HG02798 (cell line): ENCODE results near the gene CCL28.
"Not testable (repeated sequence)": the region's sequence is repeated elsewhere in the genome, so short reads cannot be mapped to it uniquely, and the experiment has no call there.

ENCODE experiments used
- ATAC-seq: cut with Tn5 transposase; IDR thresholded peaks from one replicate; pipeline ENCODE4 v1.9.1; 2021; ENCODE audit warnings: mild to moderate bottlenecking; ENCODE audit not compliant: unreplicated experiment, poor library complexity

Gene CCL28

DNA sequence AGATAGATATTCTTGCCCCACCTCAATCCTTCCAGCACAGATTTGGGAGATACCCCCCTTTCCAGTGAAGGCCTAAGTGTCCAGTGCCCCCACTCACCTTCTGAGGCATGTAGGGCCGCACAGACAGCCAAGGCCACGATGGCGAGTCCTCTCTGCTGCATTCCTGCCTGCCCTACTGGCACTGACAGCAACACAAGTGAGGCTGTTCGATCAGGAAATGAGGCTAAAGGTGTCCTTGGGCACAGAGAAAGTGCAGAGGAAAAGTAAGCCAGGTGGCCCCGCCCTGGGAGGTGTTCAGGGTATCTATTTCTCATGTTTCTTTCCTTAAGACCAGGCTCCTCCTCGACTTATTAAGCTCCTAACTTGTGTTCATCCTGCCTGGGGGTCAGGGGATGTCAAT is at the start of gene CCL28:
TSS of gene CCL28 (minus strand) at position 236 of the 400 bp plus-strand sequence. CDS start at position 161, 75 bp downstream.
- no peak for ATAC-seq

DNA sequence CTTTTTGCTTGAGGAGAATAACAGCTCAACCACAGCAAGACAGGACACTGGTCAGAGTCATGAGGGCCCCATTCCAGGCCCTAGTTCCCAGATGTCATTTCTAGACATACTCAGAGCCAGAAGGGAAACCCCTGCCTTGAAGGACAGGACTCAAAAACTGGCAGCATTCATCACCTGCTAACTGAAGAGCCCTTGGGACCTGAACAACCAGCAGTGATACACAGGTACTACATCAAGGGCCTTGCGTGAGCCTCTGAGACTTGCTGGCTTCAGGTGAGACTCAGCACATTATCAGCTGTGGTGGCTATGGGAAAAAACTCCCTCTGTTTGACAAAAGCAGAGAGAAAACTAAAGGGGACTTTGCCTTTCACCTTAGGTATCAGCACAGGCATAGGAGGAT is 48.9 kb upstream of the CCL28 start:
- ATAC-seq: no peak

GRCh38 chr5:43456556-43456955 is 44.4 kb upstream of the CCL28 start:
- ATAC-seq: no peak

GRCh38 chr5:43441575-43441974 is 29.4 kb upstream of the CCL28 start:
- ATAC-seq: not testable (repeated sequence)

DNA sequence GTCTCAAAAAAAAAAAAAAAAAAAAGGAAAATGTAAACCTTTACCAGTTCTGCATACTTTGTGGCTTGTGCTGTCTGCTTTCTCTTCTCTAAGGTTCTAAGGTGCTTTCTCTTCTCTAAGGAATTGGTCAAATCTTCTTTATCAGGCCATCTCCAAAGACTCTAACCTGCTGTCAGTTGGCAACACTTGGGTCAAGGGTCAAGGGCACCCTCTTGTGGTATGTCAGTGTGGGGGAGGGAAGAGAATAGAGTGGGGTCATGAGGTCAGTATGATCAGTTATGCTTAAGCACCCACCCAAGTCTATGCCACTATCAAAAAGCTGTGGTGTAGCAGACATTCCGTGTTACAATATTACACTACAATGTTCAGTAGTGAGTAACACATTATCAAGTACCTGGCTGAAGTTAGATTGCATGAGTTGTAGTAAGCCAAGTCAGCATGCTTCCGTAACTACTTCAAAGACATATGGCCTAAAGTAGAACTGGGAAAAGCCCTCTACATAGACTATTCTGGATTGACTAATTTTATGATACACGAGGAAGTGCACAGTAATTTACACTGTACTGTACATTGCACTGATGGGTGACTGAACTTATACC is 25.0 kb upstream of the CCL28 start:
- no peak for ATAC-seq

- no peak for ATAC-seq
Observed at GRCh38 chr5:43433382-43433781, 21.2 kb upstream of the CCL28 start.

GRCh38 chr5:43432486-43433375 is 20.5 kb upstream of the CCL28 start:
- ATAC-seq: no peak

DNA sequence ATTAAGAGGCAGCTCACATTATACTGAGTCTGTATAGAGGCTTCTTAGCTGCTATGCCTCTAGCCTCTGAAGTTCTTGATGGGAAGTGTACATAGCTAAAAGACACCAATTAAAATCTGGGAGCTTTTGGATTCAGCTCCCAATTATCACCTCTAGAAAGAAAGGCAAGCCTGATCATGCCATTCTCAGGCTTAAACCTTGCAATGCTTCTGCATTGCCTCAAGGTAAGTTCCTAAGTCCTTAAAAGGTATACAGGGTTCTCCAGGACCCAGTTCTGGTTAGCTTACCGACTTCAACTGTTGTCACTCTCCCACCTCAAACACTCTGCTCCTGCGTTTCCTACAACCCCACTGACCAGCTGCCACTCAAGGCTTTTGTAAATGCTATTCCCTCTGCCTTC is 17.5 kb upstream of the CCL28 start:
- no peak for ATAC-seq

- ATAC-seq: no peak
Observed at GRCh38 chr5:43429016-43429415, 16.8 kb upstream of the CCL28 start.

DNA sequence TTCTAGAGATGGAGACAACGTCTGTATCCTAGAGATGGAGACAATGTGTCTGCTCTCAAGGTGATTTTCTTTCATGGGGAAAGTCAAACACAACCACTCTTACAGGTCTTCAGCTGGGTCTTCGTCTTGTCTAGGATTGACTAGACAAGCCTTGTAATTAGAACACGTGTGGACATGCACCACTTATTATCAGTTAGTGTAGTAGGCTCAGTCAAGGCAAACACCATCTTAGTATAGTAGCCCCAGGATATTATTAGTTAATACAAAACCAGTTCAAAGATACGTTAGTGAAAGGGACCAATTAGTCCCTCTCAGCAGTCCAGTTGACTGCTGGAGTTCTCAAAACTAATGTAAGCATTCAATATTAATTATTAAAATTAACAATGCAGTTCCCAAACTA is 15.1 kb upstream of the CCL28 start:
- ATAC-seq: no peak

DNA sequence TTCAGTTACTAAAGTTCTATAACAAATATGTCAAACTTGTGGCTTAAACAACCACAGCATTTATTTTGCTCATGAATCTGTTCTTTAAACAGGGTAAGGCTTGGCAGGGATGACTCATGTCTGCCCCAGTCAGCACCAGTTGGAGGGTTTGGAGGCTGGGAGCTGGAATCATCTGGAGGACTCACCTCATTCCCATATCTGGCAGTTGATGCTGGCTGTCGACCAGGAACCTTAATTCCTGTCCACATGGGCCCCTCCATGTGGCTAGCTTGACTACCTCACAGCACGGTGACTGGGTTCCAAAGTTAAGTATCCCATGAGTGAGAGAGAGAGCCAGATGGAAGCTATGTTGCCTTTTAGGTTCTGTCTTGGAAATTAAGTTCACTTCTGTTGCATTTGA is 13.8 kb upstream of the CCL28 start:
- no peak for ATAC-seq

GRCh38 chr5:43423086-43423485 is 10.9 kb upstream of the CCL28 start:
- not testable (repeated sequence) for ATAC-seq

DNA sequence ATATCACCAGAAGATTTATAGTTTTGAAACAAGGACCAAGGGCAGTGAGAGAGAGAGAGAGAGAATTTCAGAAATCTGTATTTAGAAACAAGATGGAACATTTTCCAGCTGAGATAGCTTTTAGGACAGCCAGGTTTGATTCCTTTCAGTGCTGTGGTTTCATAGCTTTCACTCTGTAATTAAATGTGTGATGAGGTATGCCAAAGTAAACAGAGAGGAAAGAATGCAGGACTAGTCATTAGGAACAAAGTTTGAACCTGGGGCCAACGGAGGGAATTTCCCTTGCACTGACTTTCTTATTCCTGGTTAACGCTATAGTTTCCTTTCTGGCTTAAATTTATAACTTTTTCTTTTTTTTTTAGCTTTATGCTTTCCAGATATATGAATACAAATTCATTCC is 10.0 kb upstream of the CCL28 start:
- no peak for ATAC-seq

DNA sequence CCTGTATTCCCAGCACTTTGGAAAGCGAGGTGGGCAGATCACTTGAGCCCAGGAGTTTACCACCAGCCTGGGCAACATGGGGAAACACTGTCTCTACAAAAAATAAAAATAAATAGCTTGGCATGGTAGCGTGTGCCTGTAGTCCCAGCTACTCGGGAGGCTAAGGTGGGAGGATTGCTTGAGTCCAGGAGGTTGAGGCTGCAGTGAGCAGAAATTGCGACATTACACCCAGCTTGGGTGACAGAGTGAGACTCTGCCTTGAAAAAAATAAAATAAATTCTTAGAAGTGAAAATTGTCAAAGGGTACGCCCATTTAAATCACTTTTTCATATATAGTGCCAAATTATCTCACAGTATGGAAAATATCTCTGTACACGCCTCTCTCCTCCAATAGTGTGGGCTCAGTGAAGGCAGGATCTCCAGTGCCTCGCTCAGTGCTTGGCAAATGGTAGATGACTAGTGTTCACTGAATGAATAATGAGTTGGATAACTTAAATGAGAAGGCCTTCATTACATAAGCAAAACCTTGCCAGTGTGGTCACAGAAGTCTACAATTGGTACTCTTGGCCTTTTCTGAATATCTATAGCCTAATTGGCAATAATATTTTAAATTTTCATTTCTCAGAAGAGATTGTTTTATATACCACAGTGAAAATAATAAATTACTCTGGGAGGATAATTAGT is 9.4 kb upstream of the CCL28 start:
- no peak for ATAC-seq

DNA sequence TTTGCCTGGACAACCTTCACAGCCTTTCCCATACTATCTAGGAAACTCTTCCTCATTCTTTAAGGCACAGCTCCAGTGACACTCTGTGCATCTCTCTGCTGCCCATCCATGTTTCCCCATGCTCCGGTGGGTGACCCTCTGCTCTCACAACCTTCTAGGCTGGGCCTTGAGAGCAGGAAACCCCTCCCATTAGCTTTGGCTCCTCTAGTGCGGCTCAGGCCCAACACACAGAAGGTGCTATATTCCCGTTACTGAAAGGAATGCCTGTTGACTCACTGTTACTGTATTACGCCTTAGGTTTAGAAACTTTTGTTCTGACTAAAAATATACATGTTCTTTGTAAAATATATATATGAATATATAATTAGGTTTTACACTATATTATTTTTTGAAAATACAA is 8.1 kb upstream of the CCL28 start:
- no peak for ATAC-seq

DNA sequence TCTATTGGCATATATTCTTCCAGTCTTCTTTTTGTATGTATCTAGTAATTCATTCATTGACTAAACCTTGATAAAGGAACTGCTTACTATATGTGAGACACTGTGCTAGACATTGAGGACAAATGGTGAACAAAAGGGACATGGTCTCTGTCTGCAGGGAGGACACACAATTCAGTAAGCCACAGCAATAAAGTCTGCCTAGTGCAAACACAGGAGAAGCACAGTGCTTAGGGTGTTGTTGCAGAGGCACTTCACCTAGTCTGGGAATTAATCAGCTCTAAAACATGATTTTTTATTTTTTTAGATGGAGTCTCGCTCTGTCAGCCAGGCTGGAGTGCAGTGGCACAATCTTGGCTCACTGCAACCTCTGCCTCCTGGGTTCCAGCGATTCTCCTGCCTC is 6.4 kb upstream of the CCL28 start:
- ATAC-seq: no peak

DNA sequence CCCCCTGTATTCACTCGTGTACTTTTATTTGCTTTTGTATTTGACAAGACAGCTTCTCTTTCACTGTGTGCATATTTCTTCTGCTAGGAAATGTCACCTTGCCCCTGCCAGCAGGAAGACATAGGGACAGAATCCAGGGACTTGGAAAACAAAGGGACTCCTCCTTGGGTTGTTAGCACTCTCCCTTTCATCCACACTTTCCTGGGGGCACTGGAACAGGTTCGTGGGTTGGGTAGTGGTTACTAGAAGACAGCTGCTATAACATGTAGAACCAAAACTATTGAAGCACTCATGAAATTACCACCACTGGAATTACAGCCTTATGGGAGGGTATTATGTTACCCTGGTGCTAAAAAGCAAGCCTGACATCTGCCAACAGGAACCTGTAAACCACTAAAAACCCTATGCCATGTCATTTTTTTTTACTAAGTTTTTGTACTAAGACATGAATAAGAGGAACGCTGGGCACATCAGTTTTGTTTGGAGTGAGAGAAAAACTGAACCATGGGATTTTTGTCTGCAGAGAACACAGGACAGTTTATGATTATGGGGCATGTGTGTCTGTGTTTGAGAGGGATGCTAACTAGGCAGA is 4.7 kb upstream of the CCL28 start:
- ATAC-seq: no peak

DNA sequence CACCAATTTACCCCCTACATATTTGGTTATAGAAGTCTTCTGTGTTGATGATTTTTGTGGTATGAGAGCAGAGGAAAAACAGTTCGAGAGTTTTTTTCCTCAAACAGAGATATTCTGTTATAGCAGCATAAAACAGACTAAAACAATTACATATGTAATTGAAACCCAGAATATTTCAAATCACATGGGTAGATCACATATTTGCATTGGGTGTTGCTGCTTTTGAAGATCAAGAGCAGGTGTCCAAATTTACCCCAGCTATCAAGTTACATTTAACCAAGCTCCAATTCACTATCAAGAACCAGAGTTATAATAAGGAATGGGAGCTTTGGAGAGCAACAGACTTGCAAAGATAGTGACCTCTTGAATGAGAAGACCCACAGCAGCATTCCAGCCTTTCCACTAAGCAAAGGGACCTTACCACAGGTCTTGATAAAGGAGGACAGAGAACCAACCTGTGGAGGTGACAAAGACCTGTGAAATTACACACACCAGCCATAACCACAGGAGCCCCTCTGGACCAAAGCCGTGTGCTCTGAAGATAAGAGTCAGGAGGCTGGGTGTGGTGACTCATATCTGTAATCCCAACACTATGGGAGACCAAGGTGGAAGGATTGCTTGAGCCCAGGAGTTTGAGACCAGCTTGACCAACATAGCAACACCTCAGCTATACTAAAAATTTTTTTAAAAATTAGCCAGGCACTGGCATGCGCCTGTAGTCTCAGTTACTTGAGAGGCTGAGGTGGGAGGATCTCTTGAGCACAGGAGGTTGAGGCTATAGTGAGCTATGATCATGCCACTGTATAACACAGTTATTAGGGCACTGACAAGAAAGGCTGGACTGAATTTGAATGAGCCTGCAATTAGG is 4.0 kb upstream of the CCL28 start:
- ATAC-seq: no peak

GRCh38 chr5:43413966-43414365 is 1.8 kb upstream of the CCL28 start:
- no peak for ATAC-seq

DNA sequence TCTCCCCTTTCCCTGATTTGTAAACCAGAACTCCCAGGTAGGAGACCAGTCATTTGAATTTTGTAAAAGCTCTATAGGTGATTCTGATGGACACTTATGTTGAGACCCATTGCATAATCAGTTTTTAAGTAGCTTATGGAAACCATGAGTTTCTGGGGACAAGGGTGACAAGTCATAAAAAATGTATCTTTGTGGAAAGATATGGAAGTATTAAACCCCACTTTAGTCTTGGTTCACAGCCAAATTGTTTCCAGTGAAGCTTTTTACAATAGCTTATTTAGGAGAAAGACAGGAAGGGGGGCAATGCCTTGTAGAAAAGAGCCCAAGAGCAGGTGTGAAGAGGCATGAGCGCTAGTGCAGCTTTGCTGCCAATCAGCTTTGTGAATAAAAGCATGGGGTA is 453 bp upstream of the CCL28 start:
- ATAC-seq: no peak
